ENCODE data around the gene ARFIP2.

ARFIP2 gene

GRCh38 chr11:6483015-6483414 lies 1.9 kb upstream of the ARFIP2 start:
- no peak overlapping the region for H3K4me3 ChIP-seq (ENCODE audit: low read depth, low read length)
- no peak for DNase-seq (ENCODE audit: low read depth)
- no peak for TF ChIP-seq CTCF (IDR thresholded peaks at IDR 0.05; ENCODE audit: insufficient read depth, low read depth, low read length, missing control alignments)

GRCh38 chr11:6482441-6482840 lies 1.3 kb upstream of the ARFIP2 start:
- DNase-seq (ENCODE audit: low read depth), result no peak
- no peak for TF ChIP-seq CTCF (IDR thresholded peaks at IDR 0.05; ENCODE audit: insufficient read depth, low read depth, low read length, missing control alignments)
- peak overlapping the region; percentile 76 for H3K4me3 ChIP-seq (ENCODE audit: low read depth, low read length)

- TF ChIP-seq CTCF (IDR thresholded peaks at IDR 0.05; ENCODE audit: insufficient read depth, low read depth, low read length, missing control alignments), result no peak
- peak overlapping the region; percentile 76 for H3K4me3 ChIP-seq (ENCODE audit: low read depth, low read length)
- no peak for DNase-seq (ENCODE audit: low read depth)
These were observed 769 bp upstream of the ARFIP2 start for GRCh38 chr11:6481924-6482275.

GRCh38 chr11:6480299-6480914 lies 724 bp downstream of the ARFIP2 start:
- no peak for DNase-seq (ENCODE audit: low read depth)
- TF ChIP-seq CTCF (IDR thresholded peaks at IDR 0.05; ENCODE audit: insufficient read depth, low read depth, low read length, missing control alignments), result no peak
- H3K4me3 ChIP-seq (ENCODE audit: low read depth, low read length), result peak overlapping the region; percentile 76

GRCh38 chr11:6476571-6476970 lies 4.6 kb downstream of the ARFIP2 start:
- TF ChIP-seq CTCF (IDR thresholded peaks at IDR 0.05; ENCODE audit: insufficient read depth, low read depth, low read length, missing control alignments), result no peak
- DNase-seq (ENCODE audit: low read depth), result no peak
- no peak overlapping the region for H3K4me3 ChIP-seq (ENCODE audit: low read depth, low read length)

- DNase-seq (ENCODE audit: low read depth), result no peak
- no peak overlapping the region for H3K4me3 ChIP-seq (ENCODE audit: low read depth, low read length)
- no peak for TF ChIP-seq CTCF (IDR thresholded peaks at IDR 0.05; ENCODE audit: insufficient read depth, low read depth, low read length, missing control alignments)
These were observed 5.2 kb downstream of the ARFIP2 start for GRCh38 chr11:6475936-6476335.

GRCh38 chr11:6474806-6475500 lies 6.2 kb downstream of the ARFIP2 start:
- DNase-seq (ENCODE audit: low read depth), result no peak
- H3K4me3 ChIP-seq (ENCODE audit: low read depth, low read length), result no peak overlapping the region
- TF ChIP-seq CTCF (IDR thresholded peaks at IDR 0.05; ENCODE audit: insufficient read depth, low read depth, low read length, missing control alignments), result no peak
